Smooth muscle cell (in vitro differentiated cells): ENCODE results near the gene TGFBR3. TPM values are rescaled to one million over a fixed set of nuclear protein-coding genes. Genes with fewer than 3 reads are reported as not detected.

Source experiments
- DNase-seq: peaks from one replicate; lab custom pipeline; 2025; ENCODE audit not compliant: unreplicated experiment; lab: John Stamatoyannopoulos, UW
- H2AFZ ChIP-seq: fragments of 200-600 bp; sonication (generic); 2 replicates; pipeline ENCODE4 v1.6.0; 2016; ENCODE audit warnings: antibody characterized with exemption, low read depth, mild to moderate bottlenecking
- H3F3A ChIP-seq: fragments of 200-600 bp; sonication (generic); 2 replicates; pipeline ENCODE4 v1.6.0; 2017; ENCODE audit warnings: antibody characterized with exemption, low read depth
- H3K27ac ChIP-seq: fragments of 200-600 bp; sonication (generic); 2 replicates; pipeline ENCODE4 v1.5.1; 2016; ENCODE audit warnings: low read depth, mild to moderate bottlenecking
- H3K27me3 ChIP-seq: fragments of 200-600 bp; sonication (generic); 2 replicates; pipeline ENCODE4 v1.6.1; 2016; ENCODE audit warnings: low read depth, mild to moderate bottlenecking
- H3K36me3 ChIP-seq: fragments of 200-600 bp; sonication (generic); 2 replicates; pipeline ENCODE4 v1.5.1; 2016; ENCODE audit warnings: low read depth
- H3K4me1 ChIP-seq: fragments of 200-600 bp; sonication (generic); 2 replicates; pipeline ENCODE4 v1.5.1; 2016; ENCODE audit warnings: low read depth
- H3K4me2 ChIP-seq: fragments of 200-600 bp; sonication (generic); 2 replicates; pipeline ENCODE4 v1.6.0; 2016; ENCODE audit warnings: mild to moderate bottlenecking
- H3K4me3 ChIP-seq: fragments of 200-600 bp; sonication (generic); 2 replicates; pipeline ENCODE4 v1.5.1; 2016; ENCODE audit warnings: mild to moderate bottlenecking
- H3K79me2 ChIP-seq: fragments of 200-600 bp; sonication (generic); 2 replicates; pipeline ENCODE4 v1.6.0; 2016; ENCODE audit warnings: low read depth, mild to moderate bottlenecking
- H3K9ac ChIP-seq: fragments of 200-600 bp; sonication (generic); 2 replicates; pipeline ENCODE4 v1.6.0; 2016; ENCODE audit warnings: low read depth
- H3K9me3 ChIP-seq: fragments of 200-600 bp; sonication (generic); replicated peaks from 2 replicates; pipeline ENCODE4 v1.5.1; 2016; ENCODE audit warnings: low read depth
- H4K20me1 ChIP-seq: fragments of 200-600 bp; sonication (generic); 2 replicates; pipeline ENCODE4 v1.6.0; 2016; ENCODE audit warnings: low read depth
- WGBS: methylation state at CpG from one replicate; pipeline ENCODE4 v1.1.7; 2016; ENCODE audit warnings: low lambda C conversion rate; 5-methylcytosine and 5-hydroxymethylcytosine counted together
- polyA plus RNA-seq: library from polyadenylated mRNA; unstranded; fragments of >200 nt; fragmentation: Nextera tagmentation; extraction: Ambion mirVana; gene quantifications from 2 replicates; pipeline ENCODE4 v1.2.1, GENCODE V29; 2016
- total RNA-seq: library from RNA; depleted of rRNA; stranded (reverse); fragments of >200 nt; gene quantifications from 2 replicates; pipeline ENCODE4 v1.2.3, GENCODE V29; 2014
- TF ChIP-seq, protein P1 (sequence below): fragments of 200-600 bp; sonication (generic); IDR thresholded peaks from 2 replicates; pipeline ENCODE4 v1.5.1; 2017; ENCODE audit warnings: borderline replicate concordance, mild to moderate bottlenecking, antibody characterized with exemption; ENCODE audit not compliant: insufficient read depth, poor library complexity, severe bottlenecking

Gene TGFBR3
- total and polyA plus RNA-seq, 2 experiments from 2014 or later = 68.3 to 112 TPM

DNA sequence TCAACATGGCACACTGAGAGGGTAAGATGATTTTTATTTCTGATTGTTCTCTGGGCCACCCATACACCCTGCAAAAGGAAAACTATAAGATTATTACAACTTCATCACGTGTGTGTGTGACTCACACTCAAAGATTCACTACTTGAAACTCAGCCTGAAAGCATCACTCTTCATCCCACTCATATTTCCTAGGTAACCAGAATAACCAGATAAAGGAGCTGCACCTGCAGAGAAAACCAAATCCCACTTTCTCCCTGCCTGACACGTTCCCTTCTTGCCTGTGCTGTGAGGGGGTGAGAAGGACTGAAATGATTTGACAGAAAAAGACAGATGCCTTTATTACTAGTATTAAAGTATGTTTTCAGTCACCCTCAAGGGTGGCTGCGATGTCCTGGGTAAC, 131.6 kb downstream of the TGFBR3 start:
- Histone ChIP-seq H3K4me3 (no peak overlapping the region), H3K4me2 (no peak overlapping the region), H3K36me3 (no peaks in the 10 kb centered on the region), H3K4me1 (peaks cover 9% of the 10 kb centered on the region), H3K9ac (no peak overlapping the region), H3K27ac (peak overlapping the region; percentile 37), H3K79me2 (peaks cover 19% of the 10 kb centered on the region), H2AFZ (no peak overlapping the region), H4K20me1 (peaks cover 3% of the 10 kb centered on the region), H3K9me3 (no peaks in the 10 kb centered on the region), H3K27me3 (no peaks in the 10 kb centered on the region), H3F3A (peaks cover 16% of the 10 kb centered on the region)
- TF ChIP-seq, protein P1, sequence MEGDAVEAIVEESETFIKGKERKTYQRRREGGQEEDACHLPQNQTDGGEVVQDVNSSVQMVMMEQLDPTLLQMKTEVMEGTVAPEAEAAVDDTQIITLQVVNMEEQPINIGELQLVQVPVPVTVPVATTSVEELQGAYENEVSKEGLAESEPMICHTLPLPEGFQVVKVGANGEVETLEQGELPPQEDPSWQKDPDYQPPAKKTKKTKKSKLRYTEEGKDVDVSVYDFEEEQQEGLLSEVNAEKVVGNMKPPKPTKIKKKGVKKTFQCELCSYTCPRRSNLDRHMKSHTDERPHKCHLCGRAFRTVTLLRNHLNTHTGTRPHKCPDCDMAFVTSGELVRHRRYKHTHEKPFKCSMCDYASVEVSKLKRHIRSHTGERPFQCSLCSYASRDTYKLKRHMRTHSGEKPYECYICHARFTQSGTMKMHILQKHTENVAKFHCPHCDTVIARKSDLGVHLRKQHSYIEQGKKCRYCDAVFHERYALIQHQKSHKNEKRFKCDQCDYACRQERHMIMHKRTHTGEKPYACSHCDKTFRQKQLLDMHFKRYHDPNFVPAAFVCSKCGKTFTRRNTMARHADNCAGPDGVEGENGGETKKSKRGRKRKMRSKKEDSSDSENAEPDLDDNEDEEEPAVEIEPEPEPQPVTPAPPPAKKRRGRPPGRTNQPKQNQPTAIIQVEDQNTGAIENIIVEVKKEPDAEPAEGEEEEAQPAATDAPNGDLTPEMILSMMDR = no peak
- no peak for DNase-seq
- 55% methylated on average over 3 of the region's 3 CpGs for WGBS

DNA sequence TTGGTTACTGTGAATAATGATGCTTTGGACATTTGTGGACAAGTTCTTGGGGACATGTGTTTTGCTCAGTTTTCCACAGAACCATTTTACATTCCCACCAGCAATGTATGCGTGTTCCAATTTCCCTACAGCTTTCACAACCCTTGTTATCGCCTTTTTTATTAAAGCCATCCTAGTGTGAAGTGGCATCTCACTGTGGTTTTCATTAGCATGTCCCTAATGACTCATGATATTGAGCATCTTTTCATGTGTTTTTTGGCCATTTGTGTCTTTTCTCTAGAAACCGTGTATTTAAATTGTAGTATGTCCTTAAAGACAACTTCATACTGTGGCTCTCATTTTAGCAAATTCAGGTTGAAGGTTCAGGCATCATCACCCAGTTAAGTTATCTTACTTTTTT, 132.1 kb downstream of the TGFBR3 start:
- TF ChIP-seq, protein P1 = no peak
- H3K4me2 ChIP-seq = no peak overlapping the region
- no peak overlapping the region for H2AFZ ChIP-seq
- peak overlapping the region; percentile 37 for H3K27ac ChIP-seq
- no peak for DNase-seq
- peaks cover 9% of the 10 kb centered on the region for H3K4me1 ChIP-seq
- no peaks in the 10 kb centered on the region for H3K36me3 ChIP-seq
- H4K20me1 ChIP-seq = peaks cover 3% of the 10 kb centered on the region
- H3K4me3 ChIP-seq = no peak overlapping the region
- no peaks in the 10 kb centered on the region for H3K9me3 ChIP-seq
- peaks cover 16% of the 10 kb centered on the region for H3F3A ChIP-seq
- H3K9ac ChIP-seq = no peak overlapping the region
- H3K27me3 ChIP-seq = no peaks in the 10 kb centered on the region
- H3K79me2 ChIP-seq = peaks cover 21% of the 10 kb centered on the region
- 57% methylated on average over 3 of the region's 3 CpGs for WGBS

DNA sequence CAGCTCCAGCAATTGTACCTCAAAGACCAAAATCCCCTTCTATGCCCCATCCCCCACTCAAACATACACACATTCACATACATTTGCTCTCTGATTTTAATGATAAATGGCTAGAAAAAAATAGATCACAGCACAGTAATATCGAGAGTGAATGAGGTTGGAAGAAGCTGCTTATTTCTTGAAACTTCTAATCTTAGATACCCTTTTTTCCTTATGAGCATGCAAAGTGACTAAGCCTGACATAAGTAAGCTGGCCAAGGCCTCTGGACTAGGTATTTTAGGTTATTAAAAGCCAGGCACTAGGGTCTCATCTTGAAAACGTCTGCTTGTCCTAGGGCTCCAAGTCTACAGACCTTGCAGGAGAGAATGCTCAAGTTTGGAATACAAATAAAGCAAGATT, 133.6 kb downstream of the TGFBR3 start:
- no peak for DNase-seq
- 68% methylated on average over 2 of the region's 2 CpGs for WGBS
- no peak overlapping the region for H3K27ac ChIP-seq
- no peak overlapping the region for H3K4me2 ChIP-seq
- peaks cover 6% of the 10 kb centered on the region for H3K4me1 ChIP-seq
- no peak overlapping the region for H3K9ac ChIP-seq
- H3K79me2 ChIP-seq = peaks cover 33% of the 10 kb centered on the region
- no peak overlapping the region for H3K4me3 ChIP-seq
- H3K27me3 ChIP-seq = no peaks in the 10 kb centered on the region
- no peaks in the 10 kb centered on the region for H3K36me3 ChIP-seq
- H2AFZ ChIP-seq = no peak overlapping the region
- peaks cover 10% of the 10 kb centered on the region for H3F3A ChIP-seq
- TF ChIP-seq, protein P1 = no peak
- H3K9me3 ChIP-seq = no peaks in the 10 kb centered on the region
- H4K20me1 ChIP-seq = peaks cover 3% of the 10 kb centered on the region

DNA sequence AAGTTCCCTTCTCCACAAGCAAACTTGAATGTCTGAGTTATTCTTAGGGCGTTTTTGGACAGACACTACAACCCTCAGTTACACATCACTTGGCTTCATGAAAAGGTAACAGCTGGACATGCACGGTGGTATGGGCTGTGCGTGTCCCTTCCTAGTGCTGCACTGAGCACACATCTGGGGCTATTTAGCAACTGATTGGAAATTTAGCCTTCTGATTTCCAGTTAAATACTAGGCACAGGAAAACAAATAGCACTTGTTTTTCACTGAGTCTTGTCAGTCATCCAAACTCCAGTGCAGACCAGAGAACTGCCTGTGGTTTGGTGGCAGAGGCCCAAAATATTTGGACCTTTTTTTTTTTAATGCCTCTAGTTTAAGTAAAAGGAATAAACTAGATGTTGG, 134.7 kb downstream of the TGFBR3 start:
- H3K9me3 ChIP-seq = no peaks in the 10 kb centered on the region
- DNase-seq = no peak

More for the DNA sequence above, 134.7 kb downstream of the TGFBR3 start:
- 63% methylated on average over 3 of the region's 3 CpGs for WGBS
- Histone ChIP-seq H3K4me1 (peaks cover 4% of the 10 kb centered on the region), H3F3A (peaks cover 10% of the 10 kb centered on the region), H3K4me2 (peak overlapping the region; percentile 22), H3K36me3 (no peaks in the 10 kb centered on the region), H3K27me3 (no peaks in the 10 kb centered on the region), H3K79me2 (peaks cover 43% of the 10 kb centered on the region), H3K27ac (peak overlapping the region; percentile 58), H3K9ac (no peak overlapping the region), H4K20me1 (peaks cover 3% of the 10 kb centered on the region), H3K4me3 (no peak overlapping the region), H2AFZ (no peak overlapping the region)
- TF ChIP-seq, protein P1 = no peak
